Body of pancreas (tissue), 4 donors: ENCODE measurements around the gene PRR20G.

Experiments
- POLR2A ChIP-seq, 3 donors: fragments of 450-650 bp; IDR thresholded peaks; one replicate each; pipeline ENCODE4 v1.6.1; 2016; ENCODE audit warnings: antibody characterized with exemption in 3 of 3, mild to moderate bottlenecking in 2 of 3
- TF ChIP-seq, protein P1 (sequence below), 7 experiments: fragments of 450-650 bp in 4 of 7; fragments of 200-600 bp in 3 of 7; sonication (generic) in 3 of 7; IDR thresholded peaks; one replicate each; pipeline ENCODE4 v1.5.1; 2016 to 2019; ENCODE audit warnings: antibody characterized with exemption in 7 of 7

DNA sequence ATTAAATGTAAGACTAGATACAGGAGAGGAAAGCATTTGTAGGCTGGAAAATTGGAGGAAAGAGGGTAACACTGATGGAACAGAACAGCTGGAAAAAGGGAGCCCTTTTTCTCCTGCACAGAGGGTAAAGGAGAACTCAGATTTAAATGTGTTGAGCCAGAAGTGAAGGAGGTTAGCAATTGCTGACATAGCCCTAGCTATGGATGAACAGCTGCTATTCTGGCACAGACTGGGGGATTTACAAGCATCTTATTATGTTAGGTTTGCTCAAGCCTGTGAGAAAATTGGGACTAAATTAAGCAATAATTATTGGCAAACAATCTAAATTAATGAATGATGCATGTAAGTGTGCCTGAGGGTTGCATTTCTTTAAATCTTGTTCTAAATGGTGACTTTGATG is 40.6 kb upstream of the PRR20G start:
- TF ChIP-seq POLR2A (IDR thresholded peaks at IDR 0.05): no peak
- TF ChIP-seq, protein P1, sequence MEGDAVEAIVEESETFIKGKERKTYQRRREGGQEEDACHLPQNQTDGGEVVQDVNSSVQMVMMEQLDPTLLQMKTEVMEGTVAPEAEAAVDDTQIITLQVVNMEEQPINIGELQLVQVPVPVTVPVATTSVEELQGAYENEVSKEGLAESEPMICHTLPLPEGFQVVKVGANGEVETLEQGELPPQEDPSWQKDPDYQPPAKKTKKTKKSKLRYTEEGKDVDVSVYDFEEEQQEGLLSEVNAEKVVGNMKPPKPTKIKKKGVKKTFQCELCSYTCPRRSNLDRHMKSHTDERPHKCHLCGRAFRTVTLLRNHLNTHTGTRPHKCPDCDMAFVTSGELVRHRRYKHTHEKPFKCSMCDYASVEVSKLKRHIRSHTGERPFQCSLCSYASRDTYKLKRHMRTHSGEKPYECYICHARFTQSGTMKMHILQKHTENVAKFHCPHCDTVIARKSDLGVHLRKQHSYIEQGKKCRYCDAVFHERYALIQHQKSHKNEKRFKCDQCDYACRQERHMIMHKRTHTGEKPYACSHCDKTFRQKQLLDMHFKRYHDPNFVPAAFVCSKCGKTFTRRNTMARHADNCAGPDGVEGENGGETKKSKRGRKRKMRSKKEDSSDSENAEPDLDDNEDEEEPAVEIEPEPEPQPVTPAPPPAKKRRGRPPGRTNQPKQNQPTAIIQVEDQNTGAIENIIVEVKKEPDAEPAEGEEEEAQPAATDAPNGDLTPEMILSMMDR (IDR thresholded peaks at IDR 0.05): no peak
